Thyroid gland (tissue), 4 donors: Measurements from ENCODE around the gene FLNA.

Experiments used
- CTCF ChIP-seq, 6 experiments: fragments of 200-600 bp in 3 of 6; fragments of 450-650 bp in 3 of 6; sonication (generic) in 3 of 6; IDR thresholded peaks; one replicate each; pipeline ENCODE4 v1.5.1; 2016 to 2019; ENCODE audit warnings: antibody characterized with exemption in 6 of 6, mild to moderate bottlenecking in 2 of 6, inconsistent platforms in 1 of 6, moderate library complexity in 1 of 6
- POLR2A ChIP-seq, 2 donors: fragments of 450-650 bp; IDR thresholded peaks; one replicate each; pipeline ENCODE4 v1.6.1; 2017; ENCODE audit warnings: antibody characterized with exemption in 2 of 2, mild to moderate bottlenecking in 2 of 2, moderate library complexity in 1 of 2

DNA sequence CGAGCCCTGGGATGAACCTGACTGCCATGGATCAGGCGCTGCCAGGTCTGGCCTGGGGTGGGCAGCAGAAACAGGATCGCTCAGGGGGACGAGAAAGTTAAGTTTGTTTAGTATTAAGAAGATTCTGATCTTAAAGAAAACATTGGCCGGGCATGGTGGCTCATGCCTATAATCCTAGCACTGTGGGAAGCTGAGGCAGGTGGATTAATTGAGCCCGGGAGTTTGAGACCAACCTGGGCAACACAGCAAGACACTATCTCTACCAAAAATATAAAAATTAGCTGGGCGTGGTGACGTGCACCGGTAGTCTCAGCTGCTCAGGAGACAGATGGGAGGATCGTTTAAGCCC lies 696 bp upstream of the FLNA start:
- TF ChIP-seq CTCF (IDR thresholded peaks at IDR 0.05) (no peak), POLR2A (IDR thresholded peaks at IDR 0.05) (no peak)
